ENCODE data around the gene EPHA1. TPM values are rescaled to one million over a fixed set of nuclear protein-coding genes. Genes with fewer than 3 reads are reported as not detected.

The EPHA1 gene
- total RNA-seq (2014; rRNA removed; shearing (Covaris generic)): not detected in 2 replicates

DNA sequence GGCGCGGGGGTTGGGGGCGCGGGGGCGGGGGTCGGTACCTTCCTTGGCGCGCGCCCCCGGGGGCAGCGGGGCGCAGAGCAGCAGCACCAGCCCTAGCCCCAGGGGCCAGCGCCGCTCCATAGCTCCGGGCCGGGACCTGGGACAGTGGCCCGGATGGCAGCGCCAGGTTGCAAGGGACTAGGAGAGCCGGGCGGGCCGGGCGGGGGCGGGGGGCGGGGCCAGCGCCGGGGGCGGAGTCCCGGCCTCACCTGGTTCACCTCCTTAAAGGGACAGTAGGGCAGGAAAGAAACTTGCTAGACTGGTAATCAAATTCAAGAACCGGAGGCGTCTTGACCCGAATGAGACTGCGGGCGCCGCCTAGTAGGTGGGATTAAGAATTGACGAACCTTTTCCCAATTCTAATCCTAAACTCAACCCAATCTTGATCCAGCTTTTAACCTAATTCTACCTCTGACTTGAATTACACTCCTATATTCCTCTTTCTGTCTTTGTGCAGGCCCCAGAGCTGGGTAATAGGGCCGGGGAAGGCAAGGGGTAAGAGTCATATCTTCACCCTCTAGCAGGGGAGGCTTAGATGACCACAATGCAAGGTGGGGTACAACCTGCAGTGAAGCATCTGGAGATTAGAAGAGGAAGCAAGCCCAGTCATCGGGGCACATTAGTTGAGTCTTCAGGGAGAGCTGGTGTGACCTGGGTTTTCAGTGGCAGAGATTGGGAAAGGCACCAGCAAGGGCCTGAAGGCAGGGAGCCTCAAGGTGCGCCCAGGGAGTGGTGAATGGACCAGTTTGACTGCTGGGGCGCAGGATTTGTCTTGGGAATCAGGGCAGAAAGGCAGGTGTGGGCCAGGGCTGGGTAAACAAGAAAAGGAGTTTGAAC lies at the start of gene EPHA1:
EPHA1 (minus strand) TSS at position 171 of the 876 bp plus-strand sequence; CDS start at position 120, 51 bp downstream.
- DNase-seq (ENCODE audit: low spot score): no peak

DNA sequence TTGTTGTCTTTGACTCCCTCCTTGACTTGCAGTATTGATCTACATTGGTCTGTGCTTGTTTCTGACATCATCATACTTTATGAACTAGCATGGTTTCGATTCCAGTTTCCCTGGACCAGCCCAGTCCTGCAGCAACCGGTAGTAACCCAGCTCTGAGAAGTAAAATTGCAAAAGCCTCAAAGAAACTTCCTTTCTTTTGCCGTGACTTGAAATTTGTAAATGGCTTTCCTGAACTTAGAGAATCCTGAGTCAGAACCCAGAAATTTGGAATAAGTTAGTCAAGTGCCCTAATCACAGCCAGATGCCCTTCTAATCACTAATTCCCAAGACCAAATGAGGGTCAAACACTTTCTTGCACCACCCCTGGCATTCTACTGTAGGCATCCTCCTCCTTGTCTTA lies 49.6 kb upstream of the EPHA1 start:
- DNase-seq (ENCODE audit: low spot score): no peak

DNA sequence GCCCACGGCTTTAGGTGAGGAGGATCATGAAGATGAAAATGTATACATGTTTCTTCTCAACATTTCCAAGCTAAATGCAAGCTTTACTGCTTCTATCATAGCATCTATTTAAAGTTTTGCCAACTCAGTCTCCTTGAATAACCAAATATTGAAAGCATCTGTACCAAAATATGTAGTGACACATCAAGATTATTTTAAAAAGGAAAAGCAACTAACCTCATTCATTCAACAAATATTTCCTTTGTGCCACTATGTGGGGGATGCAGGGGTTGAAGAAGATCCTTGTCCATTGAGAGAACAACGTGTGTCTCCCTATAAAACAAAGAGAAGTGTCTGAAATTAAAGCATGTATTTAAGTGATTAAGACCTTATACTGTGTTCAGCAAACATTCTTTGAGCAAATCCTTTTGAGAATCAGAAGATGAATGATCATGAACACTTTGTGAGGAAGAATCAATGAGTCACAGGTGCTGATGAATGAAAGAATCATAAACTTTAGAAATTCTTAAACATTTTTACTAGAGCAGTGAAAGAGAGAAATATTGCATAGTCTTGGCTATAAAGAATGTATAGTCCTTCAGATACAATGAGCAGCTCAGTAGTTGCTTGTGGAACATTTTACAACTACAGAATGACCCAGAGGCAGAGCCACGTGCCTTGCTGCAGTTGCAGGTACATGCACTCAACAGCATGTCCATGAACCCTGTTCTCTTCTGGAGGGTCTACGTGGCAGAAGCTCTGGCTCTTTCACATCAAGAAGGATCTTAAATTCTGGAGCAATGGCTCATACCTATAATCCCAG lies 48.5 kb upstream of the EPHA1 start:
- no peak for DNase-seq (ENCODE audit: low spot score)

DNA sequence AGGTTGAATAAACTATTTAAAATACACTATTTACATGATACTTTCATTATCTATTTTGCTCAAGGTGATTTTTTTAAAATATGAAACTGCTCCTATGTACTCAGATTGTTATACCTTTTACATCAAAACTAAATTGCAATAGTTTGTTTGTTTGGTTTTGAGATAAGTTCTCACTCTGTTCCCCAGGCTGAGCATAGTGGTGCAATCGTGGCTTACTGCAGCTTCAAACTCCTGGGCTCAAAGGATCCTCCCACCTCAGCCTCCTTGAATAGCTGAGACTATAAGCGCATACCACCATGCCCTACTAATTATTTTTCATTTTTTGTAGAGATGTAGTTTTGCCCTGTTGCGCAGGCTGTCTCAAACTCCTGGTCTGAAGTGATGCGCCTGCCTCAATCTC lies 47.3 kb upstream of the EPHA1 start:
- DNase-seq (ENCODE audit: low spot score): no peak

DNA sequence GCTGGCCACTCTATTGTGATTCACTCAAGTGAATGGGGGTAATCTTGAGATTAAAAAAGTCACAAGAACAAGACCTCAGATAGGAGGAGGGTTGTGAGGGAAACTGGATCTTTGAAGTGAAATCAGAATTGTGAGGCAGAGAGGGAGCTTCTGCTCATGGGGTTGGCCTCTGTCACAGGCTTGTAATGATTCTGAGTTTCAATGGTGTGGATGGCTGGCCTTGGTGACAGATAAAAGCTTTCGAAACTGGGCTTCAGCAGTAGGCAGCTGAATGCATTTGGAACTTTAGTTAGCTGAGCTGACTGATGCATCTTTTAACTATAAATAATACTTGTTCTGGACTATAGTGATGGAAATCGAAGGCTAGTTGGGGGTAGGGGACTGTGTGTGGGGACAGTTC lies 46.8 kb upstream of the EPHA1 start:
- DNase-seq (ENCODE audit: low spot score): no peak

DNA sequence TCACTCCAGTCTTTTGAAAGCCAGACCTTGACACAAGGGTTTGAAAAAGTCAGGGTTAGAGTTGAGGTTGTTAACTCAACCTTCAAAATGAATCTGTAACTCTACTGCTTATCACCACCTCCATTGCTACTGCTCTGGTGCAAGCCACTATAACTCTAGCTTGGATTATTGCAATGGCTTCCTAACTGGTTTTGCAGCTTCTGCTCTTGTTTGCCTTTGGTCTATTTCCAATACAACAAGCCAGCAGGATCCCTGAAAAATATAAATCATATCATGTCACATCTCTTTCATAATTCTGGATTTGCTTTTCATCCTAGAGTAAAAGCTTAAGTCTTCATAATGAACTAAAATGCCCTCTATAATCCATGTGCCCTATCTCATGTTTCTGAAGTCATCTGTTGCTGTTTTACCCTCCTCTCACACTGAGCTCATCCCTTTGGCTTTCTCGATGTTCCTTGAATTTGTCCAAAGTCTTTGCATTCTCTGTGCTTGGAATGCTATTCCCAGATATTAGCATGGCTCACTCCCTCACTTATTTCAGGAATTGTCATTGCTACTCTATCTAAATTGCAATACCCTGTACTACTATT lies 45.5 kb upstream of the EPHA1 start:
- DNase-seq (ENCODE audit: low spot score): no peak

DNA sequence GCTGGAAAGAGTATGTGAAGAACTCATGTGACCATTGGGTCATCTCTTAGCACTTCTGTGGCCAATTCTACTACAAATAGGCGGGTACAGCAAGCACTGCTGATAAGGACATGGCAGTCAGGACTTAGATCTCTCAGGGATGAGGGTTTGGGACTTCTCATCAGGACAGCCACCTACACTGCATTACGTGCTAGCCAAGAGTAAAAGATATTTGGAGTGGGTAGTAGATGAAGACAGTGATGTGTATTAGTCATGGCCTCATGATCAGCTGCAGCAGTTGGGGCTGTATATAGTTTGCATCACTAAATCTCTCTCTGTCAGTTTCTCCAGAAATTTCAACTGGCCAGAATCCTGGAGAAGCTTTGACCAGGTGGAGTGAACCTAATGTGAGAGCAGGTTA lies 43.8 kb upstream of the EPHA1 start:
- no peak for DNase-seq (ENCODE audit: low spot score)

DNA sequence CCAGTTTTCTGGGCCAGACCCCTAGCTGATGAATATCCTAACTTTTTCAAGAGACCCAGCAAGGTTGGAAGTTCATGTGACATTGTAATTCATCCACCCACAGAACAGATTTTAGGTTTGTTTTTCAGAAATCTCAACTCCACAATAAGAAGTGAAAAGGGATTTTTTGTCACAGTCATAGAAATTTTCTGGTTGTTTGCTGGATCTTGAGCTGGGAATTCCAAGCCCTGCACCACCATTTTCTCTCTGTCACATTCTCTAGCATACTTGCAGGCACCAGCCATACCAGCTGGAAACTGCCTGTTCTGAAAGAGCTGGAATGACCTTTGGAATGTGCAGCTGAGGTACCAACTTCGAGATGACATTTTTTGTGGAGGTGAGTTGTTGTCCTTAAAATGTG lies 43.1 kb upstream of the EPHA1 start:
- DNase-seq (ENCODE audit: low spot score): no peak

DNA sequence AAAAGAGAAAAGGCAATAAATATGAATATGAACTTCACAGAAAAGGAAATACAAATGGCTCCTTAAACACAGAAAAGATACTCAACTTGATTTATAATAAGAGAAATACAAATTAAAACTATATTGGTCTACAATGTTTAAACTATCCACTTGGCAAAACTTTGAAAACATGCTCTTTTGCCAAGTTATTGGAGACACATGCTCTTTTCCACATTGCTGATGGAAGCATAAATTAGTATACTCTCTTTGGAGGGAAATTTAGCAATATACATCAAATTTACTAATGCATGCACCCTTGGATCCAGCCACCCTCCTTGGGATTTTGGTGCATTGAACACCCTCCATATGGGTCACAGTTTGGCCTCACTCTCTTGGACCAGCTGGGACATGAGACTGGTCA lies 42.5 kb upstream of the EPHA1 start:
- no peak for DNase-seq (ENCODE audit: low spot score)

DNA sequence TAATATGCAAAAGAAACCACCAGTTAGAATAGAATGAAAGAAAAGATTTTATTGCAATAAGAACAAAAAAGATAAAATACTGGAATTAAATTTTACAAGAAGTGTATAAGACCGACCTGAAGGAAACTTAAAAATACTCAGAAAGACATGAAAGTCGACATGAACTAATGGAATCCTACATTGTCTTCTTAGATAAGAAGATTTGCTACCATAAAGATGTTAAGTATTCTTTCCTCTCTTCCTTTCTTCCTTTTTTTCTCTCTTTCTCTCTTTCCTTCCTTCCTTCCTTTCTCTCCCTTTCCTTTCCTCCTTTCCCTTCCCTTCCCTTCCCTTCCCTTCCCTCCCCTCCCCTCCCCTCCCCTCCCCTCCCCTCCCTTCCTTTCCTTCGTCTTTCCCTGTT lies 41.1 kb upstream of the EPHA1 start:
- no peak for DNase-seq (ENCODE audit: low spot score)

DNA sequence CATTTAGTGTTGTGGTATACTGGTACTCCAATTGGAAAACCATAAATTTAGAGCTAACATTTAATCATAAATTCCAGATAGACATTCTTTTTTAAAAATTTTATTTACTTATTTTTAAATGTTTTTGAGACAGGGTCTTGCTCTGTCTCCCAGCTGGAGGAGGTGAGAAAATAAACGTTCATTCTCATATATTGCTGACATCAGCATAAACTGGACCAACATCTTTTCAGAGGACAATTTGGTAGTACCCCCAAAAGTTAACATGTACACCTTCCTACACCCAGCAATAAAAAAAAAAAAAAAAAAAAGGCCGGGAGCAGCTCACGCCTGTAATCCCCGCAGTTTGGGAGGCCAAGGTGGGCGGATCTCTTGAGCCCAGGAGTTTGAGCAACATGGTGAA lies 39.8 kb upstream of the EPHA1 start:
- DNase-seq (ENCODE audit: low spot score): no peak

DNA sequence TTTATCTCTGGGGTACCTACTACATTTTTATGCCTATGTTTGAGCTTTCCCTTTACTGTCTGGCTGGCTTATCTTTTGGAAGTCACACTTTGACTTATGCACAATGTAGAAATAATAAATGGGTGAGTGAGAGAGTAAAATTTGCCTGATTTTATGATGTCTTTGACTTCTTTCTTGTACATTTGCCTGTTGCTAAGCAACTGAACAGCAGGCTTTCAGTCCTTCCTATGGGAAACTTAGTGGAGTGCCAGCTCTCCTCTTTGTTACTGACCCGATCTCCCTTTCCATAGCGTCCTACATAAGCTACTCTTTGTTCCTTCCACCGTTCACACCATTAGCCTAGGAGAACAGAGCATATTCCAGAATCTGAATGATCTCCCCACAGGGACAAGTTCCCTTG lies 38.8 kb upstream of the EPHA1 start:
- DNase-seq (ENCODE audit: low spot score): no peak

DNA sequence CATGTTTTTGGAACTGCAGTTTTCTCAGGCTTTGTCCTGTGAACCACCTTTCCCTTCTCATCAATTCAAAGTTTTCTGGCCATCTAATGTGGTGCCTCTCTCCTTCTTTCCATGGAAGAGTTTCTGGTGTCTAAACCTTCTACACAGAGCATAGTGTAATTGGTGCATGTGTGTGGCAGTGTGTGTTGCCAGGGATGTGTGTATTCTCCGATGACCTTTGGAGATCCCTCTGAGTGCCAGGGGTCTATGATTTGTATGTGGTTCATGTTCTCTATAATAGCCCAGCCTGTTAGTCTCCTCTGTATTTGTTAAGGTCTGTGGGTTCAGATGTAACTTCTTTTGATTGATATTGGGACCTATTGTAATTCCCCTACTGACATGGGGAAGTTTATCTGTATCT lies 36.1 kb upstream of the EPHA1 start:
- DNase-seq (ENCODE audit: low spot score): no peak

DNA sequence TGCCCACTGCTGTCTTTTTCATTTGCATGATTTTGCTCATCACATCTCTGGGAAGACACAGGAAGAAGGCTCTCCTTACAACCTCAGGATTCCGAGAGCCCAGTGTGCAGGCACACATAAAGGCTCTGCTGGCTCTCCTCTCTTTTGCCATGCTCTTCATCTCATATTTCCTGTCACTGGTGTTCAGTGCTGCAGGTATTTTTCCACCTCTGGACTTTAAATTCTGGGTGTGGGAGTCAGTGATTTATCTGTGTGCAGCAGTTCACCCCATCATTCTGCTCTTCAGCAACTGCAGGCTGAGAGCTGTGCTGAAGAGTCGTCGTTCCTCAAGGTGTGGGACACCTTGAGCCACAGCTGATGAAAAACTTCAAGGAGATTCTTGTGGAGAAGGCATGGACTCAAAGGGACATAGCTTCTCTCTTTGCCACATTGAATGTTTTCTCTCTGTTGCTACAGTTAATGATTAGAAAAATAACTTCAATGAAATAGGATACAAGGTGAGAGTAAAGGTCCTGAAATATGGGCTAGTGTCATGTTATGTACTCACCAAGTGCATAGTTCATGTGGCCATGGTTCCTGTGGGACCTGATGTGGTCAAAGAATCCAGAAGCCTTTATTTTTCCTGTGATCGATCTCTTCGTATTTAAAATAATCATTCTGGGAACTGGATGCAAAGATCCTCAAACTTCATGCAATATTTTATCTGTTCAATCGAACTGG lies 35.6 kb upstream of the EPHA1 start:
- DNase-seq (ENCODE audit: low spot score): no peak

DNA sequence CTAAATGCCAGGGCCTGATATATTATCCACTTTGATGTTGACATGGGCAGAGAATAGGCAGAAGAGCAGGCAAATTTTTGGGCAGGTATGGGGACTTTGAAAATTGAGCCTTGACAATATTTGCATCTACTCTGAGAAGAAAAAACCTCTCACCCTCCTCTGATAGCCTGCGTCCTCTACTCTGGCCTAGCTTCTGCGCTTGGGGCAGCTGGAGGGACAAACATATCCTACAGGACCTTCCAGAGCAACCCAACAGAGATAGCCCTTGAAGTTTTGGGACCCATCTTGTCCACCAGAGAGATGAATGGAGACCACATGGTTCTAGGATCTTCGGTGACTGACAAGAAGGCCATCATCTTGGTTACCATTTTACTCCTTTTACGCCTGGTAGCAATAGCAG lies 34.5 kb upstream of the EPHA1 start, which contains the start of gene TAS2R60:
TAS2R60 (plus strand) TSS at position 301 of the 400 bp plus-strand sequence; CDS start at position 301, 0 bp downstream.
- DNase-seq (ENCODE audit: low spot score): no peak

DNA sequence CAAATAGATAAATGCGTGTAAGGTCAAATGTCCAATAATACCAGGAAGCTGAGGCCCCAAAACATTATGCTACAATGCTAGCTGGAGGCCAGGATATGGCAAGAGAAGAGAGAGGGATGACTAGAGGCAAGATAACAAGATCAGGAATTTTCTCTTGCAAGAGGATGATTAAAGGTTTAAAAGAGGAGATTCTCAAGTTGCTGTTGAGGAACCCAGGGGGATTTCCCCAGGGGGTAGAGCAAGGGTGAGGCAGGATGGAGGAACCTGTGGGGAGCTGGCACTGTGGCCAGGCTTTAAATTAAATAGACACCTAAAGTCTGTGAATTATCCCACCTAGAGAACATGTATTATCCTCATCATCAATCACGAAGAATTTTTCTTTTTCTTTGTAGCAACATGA lies 31.2 kb upstream of the EPHA1 start:
- no peak for DNase-seq (ENCODE audit: low spot score)

DNA sequence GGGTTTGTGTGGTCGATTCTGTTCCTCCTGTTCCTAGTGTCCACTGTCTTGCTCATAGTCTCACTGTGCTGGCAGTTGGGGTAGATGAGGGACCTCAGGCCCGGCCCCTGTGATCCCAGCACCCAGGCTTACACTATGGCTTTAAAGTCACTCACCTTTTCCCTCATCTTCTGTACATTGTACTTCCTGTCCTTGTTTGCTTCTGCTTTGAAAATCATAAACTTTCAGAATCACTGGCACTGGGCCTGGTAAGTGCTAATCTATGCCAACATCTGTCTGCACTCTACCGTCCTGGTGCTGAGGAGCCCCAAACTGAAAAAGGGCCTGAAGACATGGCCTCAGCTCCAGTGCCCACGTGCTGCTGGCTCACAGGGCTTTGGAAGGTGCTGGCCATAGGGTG lies 28.9 kb upstream of the EPHA1 start:
- no peak for DNase-seq (ENCODE audit: low spot score)

DNA sequence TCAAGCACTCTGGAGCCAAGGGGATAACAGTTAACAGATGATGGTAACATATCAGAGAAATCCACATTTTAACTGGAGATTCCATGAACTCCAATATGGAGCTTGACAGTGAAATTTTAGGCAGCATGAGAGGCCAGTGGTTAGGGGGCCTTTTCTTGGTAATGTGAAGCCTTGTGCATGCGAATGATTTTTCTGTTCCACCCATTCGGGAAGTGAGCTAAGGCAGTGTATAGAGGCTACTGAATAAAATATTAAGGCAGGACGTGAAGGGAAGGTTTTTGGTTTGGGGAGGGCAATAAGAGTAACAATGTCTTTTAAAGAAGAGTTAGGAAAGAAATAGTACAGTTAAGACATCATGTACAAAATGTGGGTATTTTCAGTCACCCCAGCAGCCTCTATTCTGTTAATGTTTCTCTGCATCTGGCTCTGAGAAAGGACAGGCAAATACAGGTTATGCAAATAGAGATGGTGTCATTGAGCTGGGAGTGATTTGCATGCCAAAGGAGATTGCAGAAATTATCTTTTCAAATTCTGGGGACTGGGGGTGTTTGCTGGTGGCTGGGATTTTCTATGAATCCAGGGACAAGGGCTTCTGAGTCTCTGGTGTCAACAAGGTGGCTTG lies 27.8 kb upstream of the EPHA1 start:
- DNase-seq (ENCODE audit: low spot score): no peak

DNA sequence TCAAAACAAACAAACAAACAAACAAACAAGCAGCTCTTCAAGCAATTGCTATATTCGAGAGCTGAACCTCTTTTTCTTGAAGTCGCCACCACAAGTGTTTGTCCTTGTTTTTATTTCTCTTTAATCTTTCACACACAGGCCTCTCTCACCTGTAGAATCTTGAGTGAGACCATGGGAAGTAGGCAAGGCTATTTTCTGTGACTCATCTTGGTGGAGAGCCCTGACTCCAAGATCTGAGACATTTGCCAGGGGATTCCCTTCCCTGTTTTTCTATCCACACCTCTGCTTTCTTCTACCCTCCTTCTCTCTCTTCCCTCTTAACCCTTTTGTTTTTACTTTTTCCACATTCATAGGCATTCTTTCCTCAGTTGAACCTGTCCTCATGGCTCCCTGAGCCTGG lies 26.6 kb upstream of the EPHA1 start:
- no peak for DNase-seq (ENCODE audit: low spot score)

DNA sequence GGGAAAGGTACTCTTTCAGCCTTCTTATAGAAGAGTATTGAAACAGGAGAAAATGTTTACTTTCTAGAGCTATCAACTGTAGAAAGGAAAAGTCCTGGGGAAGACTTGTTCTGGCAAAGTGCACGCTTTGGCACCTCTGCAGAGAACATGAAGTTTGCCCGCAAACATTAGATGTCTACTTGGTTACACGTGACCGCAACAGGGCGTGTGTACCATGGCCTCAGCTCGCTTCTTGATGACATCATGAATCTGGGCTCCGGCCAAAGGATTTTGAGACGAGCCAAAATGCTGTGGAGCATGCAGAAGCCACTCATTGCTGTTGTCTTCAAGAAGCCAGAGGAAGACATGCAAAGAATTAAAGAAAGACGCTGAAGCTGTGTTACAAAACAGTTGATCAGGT lies 26.0 kb upstream of the EPHA1 start:
- peak; percentile 35 for DNase-seq (ENCODE audit: low spot score)

DNA sequence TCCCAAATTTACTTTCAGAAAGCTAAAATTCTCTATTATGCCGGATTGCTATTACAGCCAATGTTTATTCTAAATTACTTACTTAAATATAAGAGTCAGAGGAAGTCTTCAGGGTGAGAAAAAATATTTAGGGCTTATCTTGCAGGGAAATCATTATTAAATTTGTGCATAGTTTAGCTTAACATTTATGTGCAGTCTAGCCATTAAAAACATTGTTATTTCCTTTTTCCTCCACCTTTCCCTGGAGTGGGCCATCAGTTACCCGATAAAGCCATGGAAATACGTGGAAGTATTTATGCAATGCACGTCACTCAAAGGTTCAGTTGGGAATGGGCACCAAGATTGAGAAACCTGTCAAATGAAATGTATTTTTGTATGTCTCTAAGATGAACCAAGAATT lies 25.1 kb upstream of the EPHA1 start:
- no peak for DNase-seq (ENCODE audit: low spot score)

All from H4 (cell line).